Dedifferentiated amniotic fluid mesenchymal stem cell (primary cell): ENCODE data around the gene CHFR.
"Not testable (repeated sequence)": the region's sequence is repeated elsewhere in the genome, so short reads cannot be mapped to it uniquely, and the experiment has no call there.

Source experiments
- DNase-seq: peaks from one replicate; pipeline ENCODE4 v3.0.0-alpha.2; 2016; ENCODE audit errors: extremely low spot score

CHFR gene

GRCh38 chr12:132809391-132809790, 78.0 kb downstream of the CHFR start:
- not testable (repeated sequence) for DNase-seq

GRCh38 chr12:132807295-132808092, 79.9 kb downstream of the CHFR start:
- DNase-seq, result no peak

- no peak for DNase-seq
Measured at GRCh38 chr12:132806857-132807256, 80.5 kb downstream of the CHFR start.

- DNase-seq, result no peak
Measured at GRCh38 chr12:132804426-132804861, 83.0 kb downstream of the CHFR start.

GRCh38 chr12:132803888-132804287, 83.5 kb downstream of the CHFR start:
- DNase-seq, result no peak

GRCh38 chr12:132803125-132803524, 84.3 kb downstream of the CHFR start:
- DNase-seq, result no peak

- DNase-seq, result no peak
Measured at GRCh38 chr12:132801741-132802140, 85.7 kb downstream of the CHFR start.

GRCh38 chr12:132798836-132799235, 88.6 kb downstream of the CHFR start:
- DNase-seq, result no peak

GRCh38 chr12:132797820-132798570, 89.4 kb downstream of the CHFR start:
- no peak for DNase-seq

- DNase-seq, result no peak
Measured at GRCh38 chr12:132795847-132796246, 91.6 kb downstream of the CHFR start.

GRCh38 chr12:132791940-132792339, 95.5 kb downstream of the CHFR start:
- not testable (repeated sequence) for DNase-seq

- DNase-seq, result no peak
Measured at GRCh38 chr12:132789099-132789471, 98.3 kb downstream of the CHFR start.

- no peak for DNase-seq
Measured at GRCh38 chr12:132788375-132789098, 98.9 kb downstream of the CHFR start.

GRCh38 chr12:132787877-132788276, 99.5 kb downstream of the CHFR start:
- no peak for DNase-seq

- DNase-seq, result no peak
Measured at GRCh38 chr12:132786192-132786591, 101.2 kb downstream of the CHFR start.

- no peak for DNase-seq
Measured at GRCh38 chr12:132784580-132784979, 102.8 kb downstream of the CHFR start.

GRCh38 chr12:132783917-132784531, 103.4 kb downstream of the CHFR start:
- DNase-seq, result no peak
